Measurements from ENCODE around the gene C18orf32. TPM values are rescaled to one million over a fixed set of nuclear protein-coding genes. Genes with fewer than 3 reads are reported as not detected.

Gene C18orf32
- total RNA-seq, 1 donor from 2014 or later: 31.6 TPM

DNA sequence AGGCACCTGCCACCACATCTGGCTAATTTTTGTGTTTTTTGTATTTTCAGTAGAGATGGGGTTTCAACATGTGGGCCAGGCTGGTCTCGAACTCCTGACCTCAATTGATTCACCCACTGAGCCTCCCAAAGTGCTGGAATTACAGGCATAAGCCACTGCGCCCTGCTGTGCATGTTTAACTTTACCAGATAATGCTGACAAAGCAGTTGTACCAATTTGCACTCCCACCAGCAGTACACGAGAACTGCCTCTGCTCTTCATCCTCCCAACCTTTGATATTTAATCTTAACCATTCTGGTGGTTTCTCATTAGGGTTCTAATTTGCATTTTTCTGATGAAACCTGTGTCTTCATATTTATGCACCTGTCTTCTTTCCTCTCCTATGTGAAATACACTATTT, 14.6 kb downstream of the C18orf32 start:
- TF ChIP-seq, protein P1, sequence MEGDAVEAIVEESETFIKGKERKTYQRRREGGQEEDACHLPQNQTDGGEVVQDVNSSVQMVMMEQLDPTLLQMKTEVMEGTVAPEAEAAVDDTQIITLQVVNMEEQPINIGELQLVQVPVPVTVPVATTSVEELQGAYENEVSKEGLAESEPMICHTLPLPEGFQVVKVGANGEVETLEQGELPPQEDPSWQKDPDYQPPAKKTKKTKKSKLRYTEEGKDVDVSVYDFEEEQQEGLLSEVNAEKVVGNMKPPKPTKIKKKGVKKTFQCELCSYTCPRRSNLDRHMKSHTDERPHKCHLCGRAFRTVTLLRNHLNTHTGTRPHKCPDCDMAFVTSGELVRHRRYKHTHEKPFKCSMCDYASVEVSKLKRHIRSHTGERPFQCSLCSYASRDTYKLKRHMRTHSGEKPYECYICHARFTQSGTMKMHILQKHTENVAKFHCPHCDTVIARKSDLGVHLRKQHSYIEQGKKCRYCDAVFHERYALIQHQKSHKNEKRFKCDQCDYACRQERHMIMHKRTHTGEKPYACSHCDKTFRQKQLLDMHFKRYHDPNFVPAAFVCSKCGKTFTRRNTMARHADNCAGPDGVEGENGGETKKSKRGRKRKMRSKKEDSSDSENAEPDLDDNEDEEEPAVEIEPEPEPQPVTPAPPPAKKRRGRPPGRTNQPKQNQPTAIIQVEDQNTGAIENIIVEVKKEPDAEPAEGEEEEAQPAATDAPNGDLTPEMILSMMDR (IDR thresholded peaks at IDR 0.05; ENCODE audit: unreplicated experiment): no peak
- no peak for DNase-seq (ENCODE audit: low spot score in 2 of 2, unreplicated experiment in 2 of 2)
- Mint-ChIP-seq H3K9me3 (no peaks in the 10 kb centered on the region), H3K27ac (no peak overlapping the region), H3K4me3 (no peak overlapping the region), H3K36me3 (peaks cover 9% of the 10 kb centered on the region), H3K4me1 (no peaks in the 10 kb centered on the region), H3K27me3 (ENCODE audit: low read depth) (no peaks in the 10 kb centered on the region)

DNA sequence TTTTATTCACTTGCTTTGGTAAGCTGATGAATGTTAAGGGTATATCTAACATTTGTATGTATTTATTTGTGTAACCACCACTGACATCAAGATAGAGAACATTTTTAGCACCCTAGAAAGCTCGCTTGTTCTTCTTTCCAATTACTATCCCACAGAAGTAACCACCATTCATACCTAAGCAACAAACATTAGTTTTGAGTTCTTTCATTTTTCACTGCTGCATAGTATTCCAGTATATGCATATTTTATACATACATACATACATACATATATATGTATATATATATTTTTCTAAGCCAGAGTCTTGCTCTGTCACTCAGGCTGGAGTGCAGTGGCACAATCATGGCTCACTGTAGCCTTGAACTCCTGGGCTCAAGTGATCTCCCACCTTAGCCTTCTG, 15.5 kb downstream of the C18orf32 start:
- H3K9me3 Mint-ChIP-seq: no peaks in the 10 kb centered on the region
- no peaks in the 10 kb centered on the region for H3K27me3 Mint-ChIP-seq (ENCODE audit: low read depth)
- no peaks in the 10 kb centered on the region for H3K4me1 Mint-ChIP-seq
- no peak overlapping the region for H3K27ac Mint-ChIP-seq
- H3K4me3 Mint-ChIP-seq: no peak overlapping the region
- peaks cover 3% of the 10 kb centered on the region for H3K36me3 Mint-ChIP-seq
- DNase-seq (ENCODE audit: low spot score in 2 of 2, unreplicated experiment in 2 of 2): no peak
- TF ChIP-seq, protein P1 (IDR thresholded peaks at IDR 0.05; ENCODE audit: unreplicated experiment): no peak

DNA sequence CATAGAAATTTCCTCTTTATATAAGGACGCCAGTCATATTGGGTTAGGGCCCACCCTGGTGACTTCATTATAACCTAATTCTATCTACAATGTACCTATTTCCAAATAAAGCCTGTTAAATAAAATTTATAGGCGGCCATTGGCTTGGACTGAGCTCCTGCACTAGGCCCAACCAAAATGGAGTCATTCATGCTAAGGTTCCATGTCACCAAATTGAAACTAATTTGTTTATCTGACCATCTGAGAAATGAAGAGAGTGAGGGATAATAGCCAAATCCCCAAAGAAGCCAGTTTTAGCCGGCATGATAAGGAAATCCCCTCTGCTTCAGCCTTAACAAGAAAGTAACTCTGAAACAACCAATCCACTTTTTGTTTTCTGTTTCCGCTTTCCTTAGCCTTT, 19.4 kb downstream of the C18orf32 start:
- no peaks in the 10 kb centered on the region for H3K9me3 Mint-ChIP-seq
- H3K4me1 Mint-ChIP-seq: no peaks in the 10 kb centered on the region
- no peak for DNase-seq (ENCODE audit: low spot score in 2 of 2, unreplicated experiment in 2 of 2)
- H3K36me3 Mint-ChIP-seq: no peaks in the 10 kb centered on the region
- no peak overlapping the region for H3K27ac Mint-ChIP-seq
- no peaks in the 10 kb centered on the region for H3K27me3 Mint-ChIP-seq (ENCODE audit: low read depth)
- TF ChIP-seq, protein P1 (IDR thresholded peaks at IDR 0.05; ENCODE audit: unreplicated experiment): no peak
- no peak overlapping the region for H3K4me3 Mint-ChIP-seq

DNA sequence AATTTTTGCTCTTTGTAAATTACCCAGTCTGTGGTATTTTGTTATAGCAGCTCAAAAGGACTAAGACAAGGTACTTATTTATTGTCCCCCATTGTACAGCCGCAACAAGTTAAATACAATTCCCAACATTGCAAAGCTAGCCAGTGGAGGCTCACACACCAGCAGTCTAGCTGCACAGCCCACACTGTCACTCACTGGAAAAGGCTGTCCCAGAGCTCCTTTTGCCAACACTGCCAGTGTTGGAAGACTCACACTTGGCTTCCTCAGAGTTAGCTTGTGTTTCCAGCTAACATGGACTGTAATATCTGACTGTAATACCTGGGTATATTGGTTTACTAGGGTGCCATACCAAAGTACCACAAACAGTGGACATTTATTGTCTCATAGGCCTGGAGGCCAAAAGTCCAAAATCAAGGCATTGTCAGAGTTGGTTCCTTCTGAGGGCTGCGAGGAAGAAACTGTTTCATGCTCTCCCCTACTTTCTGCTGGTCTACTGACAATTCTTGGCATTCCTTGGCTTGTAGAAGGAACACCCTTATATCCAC, 19.9 kb downstream of the C18orf32 start:
- Mint-ChIP-seq H3K4me3 (no peak overlapping the region), H3K36me3 (no peaks in the 10 kb centered on the region), H3K9me3 (no peaks in the 10 kb centered on the region), H3K27me3 (ENCODE audit: low read depth) (no peaks in the 10 kb centered on the region), H3K4me1 (no peaks in the 10 kb centered on the region), H3K27ac (no peak overlapping the region)
- TF ChIP-seq, protein P1 (IDR thresholded peaks at IDR 0.05; ENCODE audit: unreplicated experiment): no peak
- DNase-seq (ENCODE audit: low spot score in 2 of 2, unreplicated experiment in 2 of 2): no peak

DNA sequence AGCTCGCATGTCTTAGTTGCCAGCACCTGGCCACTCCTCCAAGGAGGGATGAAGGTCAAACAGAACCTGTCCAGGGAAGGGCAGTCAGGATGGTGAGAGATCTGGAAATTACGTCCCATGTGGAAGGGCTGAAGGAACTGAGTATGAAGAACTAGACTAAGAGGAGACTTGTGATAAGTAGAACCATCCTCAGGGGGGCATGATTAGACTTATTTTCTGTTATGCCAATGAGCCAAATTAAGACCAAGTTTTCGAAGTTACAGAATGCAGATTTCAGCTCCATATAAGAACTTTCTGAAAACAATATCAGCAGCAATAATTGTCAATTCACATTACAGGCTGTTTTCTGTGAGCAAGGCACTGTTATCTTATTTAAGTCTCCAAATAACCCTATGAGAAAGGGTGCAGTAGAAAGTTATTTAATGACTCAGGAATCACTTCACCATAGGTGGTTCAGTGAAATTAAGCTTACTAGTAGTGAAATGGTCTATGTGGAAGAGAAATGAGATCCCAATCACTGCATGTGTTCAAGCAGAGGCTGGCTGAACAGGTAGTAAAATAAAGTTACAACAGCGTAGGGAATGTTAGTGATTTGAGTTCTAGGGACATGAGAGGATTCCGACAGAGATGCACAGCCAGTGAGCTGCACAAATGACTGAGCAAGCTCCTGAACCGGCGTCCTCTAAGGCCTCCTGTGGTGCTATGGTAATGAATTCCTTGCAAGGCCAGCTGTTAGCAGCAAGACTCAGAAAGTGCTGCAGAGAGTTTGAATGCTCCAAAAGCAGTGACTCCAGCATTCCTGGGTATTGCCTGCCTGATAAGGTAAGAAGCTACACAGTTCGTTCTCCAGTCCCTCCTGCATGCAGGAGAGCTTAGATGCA, 22.1 kb downstream of the C18orf32 start:
- H3K36me3 Mint-ChIP-seq: no peaks in the 10 kb centered on the region
- H3K9me3 Mint-ChIP-seq: no peaks in the 10 kb centered on the region
- no peaks in the 10 kb centered on the region for H3K27me3 Mint-ChIP-seq (ENCODE audit: low read depth)
- H3K4me3 Mint-ChIP-seq: no peak overlapping the region
- no peak for DNase-seq (ENCODE audit: low spot score in 2 of 2, unreplicated experiment in 2 of 2)
- no peak overlapping the region for H3K27ac Mint-ChIP-seq
- peaks cover 3% of the 10 kb centered on the region for H3K4me1 Mint-ChIP-seq
- TF ChIP-seq, protein P1 (IDR thresholded peaks at IDR 0.05; ENCODE audit: unreplicated experiment): no peak
